CD4-positive, alpha-beta T cell treated with Interleukin-2 at 100 ng/mL for 4 hours (primary cell): Measurements from ENCODE around the gene PHKG1.
"Not testable (repeated sequence)": the region's sequence is repeated elsewhere in the genome, so short reads cannot be mapped to it uniquely, and the experiment has no call there.

Source experiments
- DNase-seq: peaks from one replicate; pipeline ENCODE4 v3.0.0-alpha.2; 2020; ENCODE audit warnings: low spot score

The PHKG1 gene

DNA sequence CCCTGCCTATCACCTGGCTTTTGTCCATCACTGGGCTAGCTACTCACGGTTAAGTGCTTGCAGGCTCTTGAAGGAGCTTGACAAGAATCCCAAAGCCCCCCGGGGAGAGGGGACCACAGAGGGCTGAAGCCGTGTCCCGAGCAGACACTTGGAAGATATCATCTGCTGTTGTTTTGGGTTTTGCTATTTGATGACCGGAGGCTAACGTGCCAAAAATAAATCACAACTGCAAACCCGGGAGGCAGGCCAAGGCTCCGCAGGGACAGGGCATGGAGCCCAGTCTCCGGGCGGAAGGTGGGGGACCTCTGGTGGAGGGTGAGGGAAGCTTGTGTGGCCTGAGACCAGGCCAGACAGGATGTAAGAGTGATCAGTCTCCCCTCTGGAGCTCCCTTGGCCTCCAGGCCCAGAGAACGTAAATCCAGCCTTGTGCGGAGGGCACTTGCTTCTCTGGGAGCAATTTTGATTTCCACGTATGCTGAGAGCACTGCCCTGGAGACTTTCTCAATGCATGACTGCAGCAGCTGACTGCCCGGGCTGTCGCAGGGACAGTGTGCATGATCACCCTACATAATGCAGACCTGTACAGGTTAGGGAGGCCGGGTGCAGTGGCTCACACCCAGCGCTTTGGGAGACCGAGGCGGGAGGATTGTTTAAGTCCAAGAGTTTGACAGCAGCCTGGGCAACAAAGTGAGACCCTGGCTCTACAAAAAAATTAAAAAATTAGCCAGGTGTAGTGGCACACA lies at the start of gene PHKG1:
TSS of gene PHKG1 (minus strand) at position 164 of the 743 bp plus-strand sequence. CDS start 4,011 bp downstream, outside the sequence.
- DNase-seq = no peak

DNA sequence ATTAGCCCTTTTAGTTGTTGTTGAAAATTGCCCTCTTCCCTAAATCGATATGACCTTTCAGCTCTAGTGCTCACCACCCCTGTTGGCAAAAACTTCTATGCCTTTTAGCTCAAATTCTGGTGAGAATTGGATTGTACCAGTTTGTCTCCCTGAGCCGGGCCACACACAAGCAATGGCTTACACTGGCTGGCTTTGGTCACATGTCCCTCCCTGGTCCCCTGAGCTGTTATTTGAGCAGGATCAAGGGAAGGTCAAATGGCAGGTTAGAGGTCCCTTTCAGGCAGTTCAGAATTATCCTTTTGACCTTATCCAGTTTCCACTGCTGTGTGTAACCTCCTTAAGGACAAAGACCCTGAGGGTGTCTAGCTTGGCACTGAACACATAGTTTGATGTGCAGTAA lies 38.3 kb upstream of the PHKG1 start:
- DNase-seq = not testable (repeated sequence)

DNA sequence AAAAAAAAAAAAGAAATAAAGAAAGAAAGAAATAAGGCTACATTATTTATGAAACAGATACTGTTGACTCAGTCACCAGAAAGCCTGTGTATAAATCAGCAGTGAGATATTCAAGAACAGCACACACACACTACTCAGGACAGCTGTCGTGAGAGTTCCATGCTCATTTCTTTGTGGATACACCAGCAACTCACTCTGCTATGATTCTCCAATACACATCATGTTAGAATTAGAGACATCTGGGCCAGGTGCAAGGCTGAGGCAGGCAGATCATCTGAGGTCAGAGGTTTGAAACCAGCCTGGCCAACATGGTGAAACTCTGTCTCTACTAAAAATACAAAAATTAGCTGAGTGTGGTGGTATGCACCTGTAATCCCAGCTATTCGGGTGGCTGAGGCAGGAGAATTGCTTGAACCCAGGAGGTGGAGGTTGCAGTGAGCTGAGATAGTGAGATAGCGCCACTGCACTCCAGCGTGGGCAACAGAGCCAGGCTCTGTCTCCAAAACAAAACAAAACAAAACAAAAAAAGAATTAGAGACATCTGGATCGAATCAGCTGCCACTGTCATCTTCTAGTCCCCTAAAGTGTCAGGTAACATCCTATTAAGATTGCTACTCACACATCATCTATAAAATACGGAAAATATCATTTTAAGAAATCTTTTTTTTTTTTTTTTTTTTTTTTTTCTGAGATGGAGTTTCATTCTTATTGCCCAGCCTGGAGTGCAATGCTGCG lies 34.7 kb upstream of the PHKG1 start:
- DNase-seq = no peak

DNA sequence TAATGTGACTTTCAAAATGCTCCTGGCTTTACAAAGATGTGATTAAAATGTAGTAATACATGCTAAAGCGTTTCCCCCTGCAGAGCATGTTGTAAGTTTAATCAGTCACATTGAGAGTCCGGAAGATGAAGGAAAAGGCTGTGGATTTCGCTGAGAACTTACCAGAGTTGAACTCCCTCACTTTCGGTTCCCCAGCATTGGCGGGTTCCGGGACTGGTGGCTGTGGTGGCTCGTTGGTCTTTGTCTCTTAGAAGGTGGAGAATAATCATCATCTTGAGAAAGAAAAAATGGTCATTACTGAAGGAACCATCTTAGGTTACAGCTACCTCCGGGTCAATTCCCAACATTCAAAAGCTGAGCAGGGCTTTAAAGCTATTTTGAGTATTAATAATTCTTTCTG lies 33.1 kb upstream of the PHKG1 start:
- no peak for DNase-seq

DNA sequence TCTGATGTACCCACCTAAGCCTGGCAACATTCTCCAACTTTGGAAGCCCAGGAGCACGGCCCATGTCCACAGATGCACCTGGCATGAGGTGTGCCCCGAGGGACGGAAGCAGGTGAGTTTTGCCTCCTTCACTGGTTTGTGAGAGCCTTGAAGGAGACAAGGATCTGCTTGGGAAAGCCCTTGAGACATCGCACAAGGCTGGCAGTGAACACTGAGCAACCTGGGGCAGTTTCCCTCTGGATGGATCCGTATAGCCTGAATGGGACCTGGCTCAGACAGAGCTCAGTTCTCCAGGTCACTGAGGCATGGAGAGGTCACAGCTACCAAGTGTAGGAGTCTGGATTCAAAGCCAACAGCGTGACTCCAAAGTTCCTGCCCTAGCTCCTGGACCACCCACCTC lies 32.2 kb upstream of the PHKG1 start:
- DNase-seq = no peak

DNA sequence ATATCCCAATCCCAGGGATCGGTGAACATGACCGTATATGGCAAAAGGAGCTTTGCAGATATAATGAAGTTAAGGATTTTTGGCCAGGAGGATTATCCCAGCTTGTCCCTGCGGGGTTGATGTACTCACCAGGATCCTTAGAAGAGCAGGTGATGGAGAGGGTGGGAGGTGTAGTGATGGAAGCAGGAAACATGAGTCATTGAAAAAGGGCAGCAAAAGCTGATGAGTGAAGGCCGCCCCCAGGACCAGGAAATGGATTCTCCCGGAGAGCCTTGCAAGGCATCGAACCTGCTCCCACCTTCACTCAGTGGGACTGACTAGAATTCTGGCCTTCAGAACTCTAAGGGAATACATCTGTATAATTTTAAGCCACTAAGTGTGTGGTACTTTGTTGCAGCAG lies 28.7 kb upstream of the PHKG1 start:
- no peak for DNase-seq

DNA sequence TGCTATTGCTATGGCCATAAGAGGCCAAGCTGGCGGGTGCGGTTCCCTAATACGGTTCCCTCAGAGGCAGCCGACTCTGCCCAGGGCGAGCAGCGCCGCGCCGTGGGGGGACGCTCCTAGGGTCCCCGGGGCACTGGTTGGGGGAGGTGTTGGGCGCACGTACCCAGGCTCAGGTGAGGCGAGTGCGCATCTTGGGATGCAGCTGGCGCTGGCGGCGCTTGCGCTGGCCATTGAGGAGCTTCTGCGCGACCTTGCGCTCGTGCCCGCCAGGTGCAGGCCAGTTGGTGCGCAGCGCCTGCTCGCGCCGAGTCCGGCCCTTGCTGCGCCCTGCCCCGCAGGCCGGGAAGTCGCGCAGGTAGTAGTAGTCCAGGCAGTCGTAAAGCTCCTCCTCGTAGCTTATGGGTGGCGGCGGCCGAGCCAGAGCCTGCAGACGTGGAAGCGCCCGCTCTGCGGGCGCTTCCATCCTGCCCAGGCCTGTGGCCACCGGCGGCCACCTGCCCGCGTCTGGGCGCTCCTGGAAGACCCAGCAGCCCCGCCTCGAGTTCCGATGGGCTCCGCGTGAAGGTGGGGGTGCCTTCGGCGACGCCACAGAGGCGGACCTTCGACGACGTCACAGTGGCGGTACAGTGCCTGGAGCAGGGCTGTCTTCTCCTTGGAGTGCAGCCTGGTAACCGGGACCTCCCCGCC lies 23.2 kb upstream of the PHKG1 start, which contains the start of gene NUPR2:
TSS of gene NUPR2 (minus strand) at position 566 of the 687 bp plus-strand sequence. CDS start at position 463, 103 bp downstream.
- DNase-seq = no peak

DNA sequence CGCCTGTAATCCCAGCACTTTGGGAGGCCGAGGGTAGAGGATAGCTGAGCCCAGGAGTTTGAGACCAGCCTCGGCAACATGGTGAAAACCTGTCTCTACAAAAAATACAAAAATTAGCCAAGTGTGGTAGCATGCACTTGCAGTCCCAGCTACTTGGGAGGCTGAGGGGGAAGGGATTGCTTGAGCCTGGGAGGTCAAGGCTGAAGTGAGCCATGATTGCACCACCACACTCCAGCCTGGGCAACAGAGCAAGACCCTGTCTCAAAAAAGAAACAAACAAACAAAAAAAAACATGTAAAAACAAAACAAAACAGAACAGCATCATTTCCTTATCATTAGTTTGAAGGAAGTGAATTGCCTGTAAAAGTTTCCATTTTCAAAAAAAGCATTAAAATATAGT lies 19.5 kb upstream of the PHKG1 start:
- DNase-seq = not testable (repeated sequence)

DNA sequence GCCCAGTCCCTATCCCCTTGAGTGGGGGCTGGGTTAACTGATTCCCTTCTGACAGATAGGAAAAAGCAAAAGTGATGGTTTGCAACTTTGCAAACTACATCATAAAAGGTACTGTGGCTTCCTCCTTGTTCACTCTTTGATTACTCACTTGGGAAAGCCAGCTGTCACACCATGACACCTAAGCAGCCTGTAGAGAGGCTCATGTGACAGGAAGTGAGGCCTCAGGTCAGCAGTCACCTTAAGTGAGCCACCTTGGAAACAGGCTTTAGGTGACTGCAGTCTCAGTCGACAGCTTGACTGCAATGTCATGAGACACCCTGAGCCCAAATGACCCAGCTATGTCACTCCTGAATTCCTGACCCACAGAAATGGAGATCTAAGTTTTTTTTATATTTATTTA lies 17.9 kb upstream of the PHKG1 start:
- no peak for DNase-seq

DNA sequence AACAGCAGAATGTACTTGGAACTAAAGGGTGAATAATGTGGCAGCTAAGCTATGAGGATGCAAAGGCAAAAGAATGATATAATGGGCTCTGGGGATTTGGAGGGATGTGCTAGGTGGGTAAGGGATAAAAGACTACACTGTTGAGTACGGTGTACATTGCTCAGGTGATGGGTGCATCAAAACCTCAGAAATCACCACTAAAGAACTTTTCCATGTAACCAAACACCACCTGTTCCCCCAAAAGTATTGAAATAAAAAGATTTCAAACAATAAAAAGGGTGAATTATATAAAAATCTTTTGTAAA lies 15.2 kb upstream of the PHKG1 start:
- DNase-seq = no peak

DNA sequence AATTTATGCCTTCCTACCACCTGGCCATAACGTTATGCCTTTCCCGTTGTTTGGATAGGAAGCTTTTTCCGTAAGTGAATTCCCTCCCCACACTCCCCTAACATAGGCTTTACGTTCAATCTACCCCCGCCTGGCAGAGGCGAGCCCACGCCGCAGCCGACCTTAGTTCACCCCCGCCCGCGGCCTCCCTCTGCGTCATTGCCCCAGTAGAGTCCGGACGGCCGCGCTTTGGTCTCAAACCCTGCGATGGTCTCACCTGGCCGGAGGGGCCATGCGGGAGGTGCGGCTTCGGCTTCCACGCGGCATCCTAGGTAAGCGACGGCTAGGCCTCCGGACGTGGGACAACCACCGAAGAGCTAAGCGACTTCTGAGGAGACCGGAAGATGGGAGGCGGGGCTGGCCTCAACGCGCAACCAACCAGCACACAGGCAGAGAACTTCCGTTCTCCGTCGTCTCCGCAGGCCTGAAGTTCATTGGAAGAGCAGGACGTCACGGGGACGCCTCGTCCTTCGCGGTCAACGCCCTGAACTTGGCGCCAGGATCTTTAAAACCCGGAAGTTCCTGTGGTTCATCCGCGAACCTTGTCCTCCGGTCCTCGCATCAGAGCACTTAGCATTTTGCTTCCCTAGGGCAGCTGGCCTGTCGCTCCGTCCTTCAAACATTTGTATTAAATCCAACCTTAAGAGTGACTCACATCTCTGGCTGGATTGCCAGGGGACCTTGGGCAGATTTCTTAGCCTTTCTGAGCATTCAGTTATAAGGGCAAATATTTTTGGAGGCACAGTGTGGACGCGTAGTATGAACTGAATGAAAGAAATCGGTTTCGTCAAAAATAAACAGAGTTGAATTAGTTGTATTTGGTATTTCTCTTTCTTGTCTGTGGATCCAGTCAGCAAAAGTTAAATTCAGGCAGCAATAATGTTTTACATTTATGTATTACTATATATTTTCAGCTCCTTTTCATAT lies 13.6 kb upstream of the PHKG1 start, which contains the start of gene CHCHD2:
TSS of gene CHCHD2 (minus strand) at position 369 of the 966 bp plus-strand sequence. CDS start at position 306, 63 bp downstream.
- DNase-seq = peak; percentile 95

DNA sequence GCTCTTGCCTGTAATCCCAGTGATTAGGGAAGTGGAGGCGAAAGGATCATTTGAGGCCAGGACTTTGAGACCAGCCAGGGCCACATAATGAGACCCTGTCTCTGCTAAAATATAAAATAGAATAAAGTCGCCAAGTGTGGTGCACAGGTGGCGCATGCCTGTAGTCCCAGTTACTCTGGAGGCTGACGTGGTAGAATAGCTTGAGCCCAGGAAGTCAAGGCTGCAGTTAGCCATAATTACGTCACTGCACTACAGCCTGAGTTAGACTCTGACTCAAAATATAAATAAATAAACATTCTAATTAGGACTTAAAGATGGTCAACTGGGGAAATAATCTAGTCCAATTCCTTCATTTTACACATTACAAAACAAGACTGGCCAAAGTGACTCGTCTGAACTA lies 12.8 kb upstream of the PHKG1 start:
- DNase-seq = peak; percentile 34

DNA sequence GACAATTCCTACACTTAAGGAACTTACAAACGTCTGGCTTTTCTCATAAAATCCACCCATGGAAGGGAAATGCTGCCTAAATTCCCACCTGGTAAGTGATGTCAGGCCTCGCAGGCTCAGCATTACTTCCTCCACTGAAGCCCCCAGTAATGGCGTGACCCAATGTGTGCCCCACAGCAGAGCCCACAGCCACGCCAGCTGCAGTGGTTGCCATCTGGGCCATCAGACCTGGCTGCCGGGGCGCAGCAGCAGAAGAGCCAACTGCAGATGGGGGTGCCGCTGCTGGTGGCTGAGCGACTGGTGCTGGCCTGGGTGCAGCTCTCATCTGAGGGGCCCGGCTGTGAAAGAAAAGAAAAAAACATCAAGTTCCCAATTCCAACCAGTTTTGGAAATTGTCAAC lies 11.4 kb upstream of the PHKG1 start:
- DNase-seq = not testable (repeated sequence)

DNA sequence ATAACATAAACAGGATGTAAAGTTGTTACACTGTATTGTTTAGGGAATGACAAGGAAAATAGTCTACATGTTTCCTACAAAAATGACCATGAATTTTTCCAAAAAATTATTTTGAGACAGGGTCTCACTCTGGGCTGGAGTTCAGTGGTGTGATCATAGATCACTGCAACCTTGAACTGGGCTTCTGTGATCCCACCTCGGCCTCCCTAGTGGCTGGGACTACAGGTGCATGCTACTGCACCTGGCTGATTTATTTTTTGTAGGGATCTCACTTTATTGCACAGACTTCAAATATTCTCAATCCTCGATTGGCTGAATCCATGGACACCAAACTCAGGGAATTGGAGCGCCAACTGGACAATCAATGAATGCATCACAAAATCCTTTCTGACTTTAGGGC lies 6.9 kb upstream of the PHKG1 start:
- DNase-seq = no peak

DNA sequence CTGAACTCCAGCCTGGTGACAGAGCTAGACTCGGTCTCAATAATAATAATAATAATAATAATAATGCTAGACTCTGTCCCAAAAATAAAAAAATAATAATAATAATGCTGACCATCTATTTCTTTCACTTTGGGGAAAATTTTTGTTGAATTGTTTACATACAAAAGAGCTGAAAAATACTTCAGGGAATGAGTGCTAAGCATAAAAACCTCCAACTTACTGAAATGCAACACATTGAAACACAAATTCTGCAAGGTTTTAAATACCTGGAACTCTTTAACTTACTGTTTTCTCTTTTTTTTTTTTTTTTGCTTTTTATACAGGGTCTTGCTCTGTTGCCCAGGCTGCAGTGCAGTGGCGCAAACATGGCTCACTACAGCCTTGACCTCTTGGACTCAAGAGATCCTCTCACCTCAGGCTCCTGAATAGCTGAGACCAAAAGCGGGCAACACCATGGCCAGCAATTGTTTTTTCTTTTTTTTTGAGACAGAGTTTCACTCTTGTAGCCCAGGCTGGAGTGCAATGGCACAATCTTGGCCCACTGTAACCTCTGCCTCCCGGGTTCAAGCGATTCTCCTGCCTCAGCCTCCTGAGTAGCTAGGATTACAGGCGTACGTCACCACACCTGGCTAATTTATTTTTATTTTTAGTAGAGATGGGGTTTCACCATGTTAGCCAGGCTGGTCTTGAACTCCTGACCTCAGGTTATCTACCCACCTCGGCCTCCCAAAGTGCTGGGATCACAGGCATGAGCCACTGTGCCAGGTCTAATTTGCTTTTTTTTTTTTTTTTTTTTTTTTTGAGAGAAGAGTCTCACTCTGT lies 5.6 kb upstream of the PHKG1 start:
- DNase-seq = not testable (repeated sequence)

DNA sequence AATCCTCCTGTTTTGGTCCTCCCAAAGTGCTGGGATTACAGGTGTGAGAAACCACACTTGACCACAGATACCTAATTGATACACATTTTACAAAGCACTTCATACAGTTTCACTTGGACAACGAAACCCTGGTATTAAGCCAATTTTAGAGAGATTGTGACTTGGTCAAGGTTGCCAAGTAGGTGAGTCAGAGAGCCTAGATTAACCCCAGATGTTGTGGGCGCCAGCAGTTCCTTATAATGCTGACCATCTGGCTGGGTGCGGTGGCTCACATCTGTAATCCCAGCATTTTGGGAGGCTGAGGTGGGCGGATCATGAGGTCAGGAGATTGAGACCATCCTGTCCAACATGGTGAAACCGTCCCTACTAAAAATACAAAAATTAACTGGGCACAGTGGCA lies 4.9 kb upstream of the PHKG1 start:
- no peak for DNase-seq

DNA sequence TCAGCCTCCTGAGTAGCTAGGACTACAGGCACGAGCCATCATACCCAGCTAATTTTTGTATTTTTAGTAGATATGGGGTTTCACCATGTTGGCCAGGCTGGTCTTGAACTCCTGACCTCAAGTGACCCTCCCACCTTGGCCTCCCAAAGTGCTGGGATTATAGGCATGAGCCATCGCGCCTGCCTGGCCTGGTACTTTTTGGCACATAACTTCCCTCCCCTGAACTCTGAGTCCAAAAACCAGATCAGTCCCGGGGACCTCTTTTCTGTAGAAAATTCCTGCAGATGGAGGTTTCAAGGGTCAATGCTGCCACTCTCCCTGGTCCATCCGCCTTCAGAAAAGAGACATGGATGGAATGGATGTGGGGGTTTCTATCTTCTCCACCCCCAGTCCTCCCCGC lies 364 bp downstream of the PHKG1 start:
- not testable (repeated sequence) for DNase-seq

DNA sequence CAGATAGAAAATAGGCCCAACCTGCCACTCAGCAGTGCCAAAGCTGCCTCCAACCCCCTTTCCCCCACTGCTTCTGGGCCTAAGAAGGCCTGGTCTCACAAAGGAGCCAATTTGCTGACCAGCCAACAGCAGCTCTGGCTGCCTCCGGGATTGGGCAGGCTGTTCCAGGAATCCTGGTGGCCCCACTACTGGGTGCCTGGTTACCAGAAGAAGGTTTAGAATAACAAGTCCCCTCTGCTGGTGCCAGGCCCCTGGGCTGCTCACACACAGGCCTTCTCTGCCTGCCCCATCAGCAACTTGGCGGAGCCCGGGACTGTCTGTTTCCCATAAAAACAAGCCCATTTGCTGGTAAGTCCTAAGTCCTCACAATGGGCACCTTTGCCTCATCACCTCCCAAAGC lies 1.2 kb downstream of the PHKG1 start:
- DNase-seq = no peak

DNA sequence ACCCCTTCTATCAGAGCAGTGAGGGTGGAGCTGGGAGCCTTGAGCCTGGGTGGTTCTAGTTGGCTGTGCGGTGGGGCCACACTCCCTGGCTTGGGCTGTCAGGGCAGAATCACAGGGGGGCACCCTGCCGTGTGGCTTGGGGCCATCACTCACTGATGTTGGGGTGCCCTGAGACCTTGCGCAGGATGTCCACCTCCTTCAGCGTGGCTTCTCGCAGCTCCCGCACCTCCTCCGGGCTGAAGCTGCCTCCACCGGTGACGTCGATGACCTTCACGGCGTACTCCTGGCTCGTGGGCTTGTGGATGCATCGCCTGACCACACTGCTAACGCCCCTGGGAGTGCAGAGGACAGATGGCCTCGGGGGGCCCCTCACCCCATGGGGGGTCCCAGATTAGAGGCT lies 5.3 kb downstream of the PHKG1 start:
- no peak for DNase-seq

DNA sequence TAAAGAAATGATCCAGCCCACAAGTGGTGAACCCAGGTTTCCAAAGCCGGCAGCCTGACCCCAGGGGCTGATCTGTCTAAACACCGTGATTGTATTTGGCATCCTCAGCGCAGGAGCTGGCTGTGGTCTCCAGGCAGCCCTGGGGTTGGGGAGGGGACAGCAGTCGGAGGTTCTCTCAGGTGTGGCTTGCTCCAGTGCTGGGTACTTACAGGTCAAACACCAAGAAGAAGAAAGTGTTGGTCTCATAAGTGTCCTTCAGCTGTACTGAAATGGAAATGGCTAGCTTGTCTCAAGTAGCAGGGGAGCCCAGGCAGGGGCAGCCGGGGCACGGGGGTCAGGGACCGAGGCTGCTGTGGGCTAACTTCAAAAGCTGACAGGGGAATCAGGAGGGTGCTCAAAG lies 6.0 kb downstream of the PHKG1 start:
- DNase-seq = no peak
